ENCODE measurements around the gene SYNGR1.
"Not testable (repeated sequence)": the region's sequence is repeated elsewhere in the genome, so short reads cannot be mapped to it uniquely, and the experiment has no call there.

SYNGR1 gene

GRCh38 chr22:39409516-39410029, 59.8 kb downstream of the SYNGR1 start:
- H3K4me3 ChIP-seq (ENCODE audit: low read depth, low read length), result no peak overlapping the region
- no peak for TF ChIP-seq CTCF (IDR thresholded peaks at IDR 0.05; ENCODE audit: low read depth, low read length, missing control alignments)
- no peak for DNase-seq (ENCODE audit: low read depth)

GRCh38 chr22:39410264-39410663, 60.5 kb downstream of the SYNGR1 start:
- TF ChIP-seq CTCF (IDR thresholded peaks at IDR 0.05; ENCODE audit: low read depth, low read length, missing control alignments), result no peak
- no peak for DNase-seq (ENCODE audit: low read depth)
- H3K4me3 ChIP-seq (ENCODE audit: low read depth, low read length), result no peak overlapping the region

GRCh38 chr22:39411828-39412365, 62.1 kb downstream of the SYNGR1 start:
- DNase-seq (ENCODE audit: low read depth); H3K4me3 ChIP-seq (ENCODE audit: low read depth, low read length): not testable (repeated sequence)

- not testable (repeated sequence) for H3K4me3 ChIP-seq (ENCODE audit: low read depth, low read length); DNase-seq (ENCODE audit: low read depth)
Measured at GRCh38 chr22:39413204-39413603, 63.4 kb downstream of the SYNGR1 start.

- no peak for DNase-seq (ENCODE audit: low read depth)
- no peak for TF ChIP-seq CTCF (IDR thresholded peaks at IDR 0.05; ENCODE audit: low read depth, low read length, missing control alignments)
- H3K4me3 ChIP-seq (ENCODE audit: low read depth, low read length), result no peak overlapping the region
Measured at GRCh38 chr22:39414377-39414776, 64.6 kb downstream of the SYNGR1 start.

- no peak for DNase-seq (ENCODE audit: low read depth)
- H3K4me3 ChIP-seq (ENCODE audit: low read depth, low read length), result no peak overlapping the region
- no peak for TF ChIP-seq CTCF (IDR thresholded peaks at IDR 0.05; ENCODE audit: low read depth, low read length, missing control alignments)
Measured at GRCh38 chr22:39414886-39415285, 65.1 kb downstream of the SYNGR1 start.

GRCh38 chr22:39415506-39415905, 65.7 kb downstream of the SYNGR1 start:
- DNase-seq (ENCODE audit: low read depth), result no peak
- no peak for TF ChIP-seq CTCF (IDR thresholded peaks at IDR 0.05; ENCODE audit: low read depth, low read length, missing control alignments)
- no peak overlapping the region for H3K4me3 ChIP-seq (ENCODE audit: low read depth, low read length)

- H3K4me3 ChIP-seq (ENCODE audit: low read depth, low read length), result no peak overlapping the region
- no peak for DNase-seq (ENCODE audit: low read depth)
- no peak for TF ChIP-seq CTCF (IDR thresholded peaks at IDR 0.05; ENCODE audit: low read depth, low read length, missing control alignments)
Measured at GRCh38 chr22:39416319-39416718, 66.5 kb downstream of the SYNGR1 start.
